Stomach (tissue), 4 donors: Measurements from ENCODE around the gene GABBR2.

Experiments used
- CTCF ChIP-seq, 7 experiments: fragments of 450-650 bp in 4 of 7; fragments of 200-600 bp in 3 of 7; sonication (generic) in 3 of 7; IDR thresholded peaks; one replicate each; pipeline ENCODE4 v1.5.1; 2016 to 2019; ENCODE audit warnings: antibody characterized with exemption in 7 of 7, control low read depth in 2 of 7, mild to moderate bottlenecking in 1 of 7
- POLR2A ChIP-seq, 4 donors: fragments of 450-650 bp; IDR thresholded peaks; one replicate each; pipeline ENCODE4 v1.6.1; 2016; ENCODE audit warnings: antibody characterized with exemption in 4 of 4, control low read depth in 2 of 4, mild to moderate bottlenecking in 1 of 4, moderate library complexity in 1 of 4

- no peak for TF ChIP-seq POLR2A (IDR thresholded peaks at IDR 0.05)
- no peak for TF ChIP-seq CTCF (IDR thresholded peaks at IDR 0.05)
Measured at GRCh38 chr9:98290411-98290810, 418.3 kb downstream of the GABBR2 start.
